ENCODE measurements around the gene USP9X. TPM values are rescaled to one million over a fixed set of nuclear protein-coding genes. Genes with fewer than 3 reads are reported as not detected.

USP9X gene
- total RNA-seq, 3 donors from 2014 or later: 99.0 to 124 (median 112) TPM

GRCh38 chrX:41122664-41123257 is 37.5 kb downstream of the USP9X start:
- Histone ChIP-seq H3K36me3 (no peaks in the 10 kb centered on the region), H3K27me3 (peaks cover 0 to 5% of the 10 kb centered on the region in 2 donors), H3K27ac (no peak overlapping the region), H3K9me3 (peaks cover 0 to 11% of the 10 kb centered on the region in 2 donors), H3K4me1 (no peaks in the 10 kb centered on the region), H3K4me3 (no peak overlapping the region)
- intact Hi-C loops (cut with DNase I; ENCODE audit: low total_unique reads): loop anchor here (5.0 kb wide), 1 partner anchor 320 kb away; no protein-coding TSS in a partner anchor
- no peak for DNase-seq (ENCODE audit: low spot score in 2 of 2)
- no peak for TF ChIP-seq POLR2AphosphoS5 (IDR thresholded peaks at IDR 0.05)
- TF ChIP-seq POLR2A (IDR thresholded peaks at IDR 0.05): no peak
- no peak for TF ChIP-seq CTCF (IDR thresholded peaks at IDR 0.05)

- peaks cover 0 to 5% of the 10 kb centered on the region in 2 donors for H3K9me3 ChIP-seq
- H3K36me3 ChIP-seq: no peaks in the 10 kb centered on the region
- intact Hi-C loops (cut with DNase I; ENCODE audit: low total_unique reads): no loop called here
- no peak overlapping the region for H3K4me3 ChIP-seq
- H3K27me3 ChIP-seq: no peaks in the 10 kb centered on the region
- no peak overlapping the region for H3K27ac ChIP-seq
- no peak for TF ChIP-seq POLR2A (IDR thresholded peaks at IDR 0.05)
- TF ChIP-seq POLR2AphosphoS5 (IDR thresholded peaks at IDR 0.05): no peak
- TF ChIP-seq CTCF (IDR thresholded peaks at IDR 0.05): no peak
- no peak for DNase-seq (ENCODE audit: low spot score in 2 of 2)
- H3K4me1 ChIP-seq: no peaks in the 10 kb centered on the region
Observed at GRCh38 chrX:41127477-41128192, 42.4 kb downstream of the USP9X start.

- no peaks in the 10 kb centered on the region for H3K4me1 ChIP-seq
- intact Hi-C loops (cut with DNase I; ENCODE audit: low total_unique reads): no loop called here
- no peak for DNase-seq (ENCODE audit: low spot score in 2 of 2)
- no peaks in the 10 kb centered on the region for H3K27me3 ChIP-seq
- H3K36me3 ChIP-seq: no peaks in the 10 kb centered on the region
- TF ChIP-seq CTCF (IDR thresholded peaks at IDR 0.05) (no peak), POLR2AphosphoS5 (IDR thresholded peaks at IDR 0.05) (no peak), POLR2A (IDR thresholded peaks at IDR 0.05) (no peak)
- H3K4me3 ChIP-seq: no peak overlapping the region
- no peaks in the 10 kb centered on the region for H3K9me3 ChIP-seq
- no peak overlapping the region for H3K27ac ChIP-seq
Observed at GRCh38 chrX:41128955-41129354, 43.7 kb downstream of the USP9X start.

GRCh38 chrX:41131766-41132165 is 46.5 kb downstream of the USP9X start:
- Histone ChIP-seq H3K36me3 (no peaks in the 10 kb centered on the region), H3K4me1 (no peaks in the 10 kb centered on the region), H3K9me3 (no peaks in the 10 kb centered on the region), H3K27ac (no peak overlapping the region), H3K4me3 (no peak overlapping the region), H3K27me3 (no peaks in the 10 kb centered on the region)
- no peak for DNase-seq (ENCODE audit: low spot score in 2 of 2)
- TF ChIP-seq CTCF (IDR thresholded peaks at IDR 0.05) (no peak), POLR2A (IDR thresholded peaks at IDR 0.05) (no peak), POLR2AphosphoS5 (IDR thresholded peaks at IDR 0.05) (no peak)
- intact Hi-C loops (cut with DNase I; ENCODE audit: low total_unique reads): no loop called here

- Histone ChIP-seq H3K27ac (no peak overlapping the region), H3K9me3 (no peaks in the 10 kb centered on the region), H3K4me3 (no peak overlapping the region), H3K27me3 (no peaks in the 10 kb centered on the region), H3K4me1 (no peaks in the 10 kb centered on the region), H3K36me3 (no peaks in the 10 kb centered on the region)
- TF ChIP-seq POLR2A (IDR thresholded peaks at IDR 0.05) (no peak), CTCF (IDR thresholded peaks at IDR 0.05) (no peak), POLR2AphosphoS5 (IDR thresholded peaks at IDR 0.05) (no peak)
- intact Hi-C loops (cut with DNase I; ENCODE audit: low total_unique reads): no loop called here
- DNase-seq (ENCODE audit: low spot score in 2 of 2): no peak
Observed at GRCh38 chrX:41133551-41133950, 48.3 kb downstream of the USP9X start.

Measured in breast epithelium (tissue), 4 donors.